ENCODE measurements around the gene UMPS.

DNA sequence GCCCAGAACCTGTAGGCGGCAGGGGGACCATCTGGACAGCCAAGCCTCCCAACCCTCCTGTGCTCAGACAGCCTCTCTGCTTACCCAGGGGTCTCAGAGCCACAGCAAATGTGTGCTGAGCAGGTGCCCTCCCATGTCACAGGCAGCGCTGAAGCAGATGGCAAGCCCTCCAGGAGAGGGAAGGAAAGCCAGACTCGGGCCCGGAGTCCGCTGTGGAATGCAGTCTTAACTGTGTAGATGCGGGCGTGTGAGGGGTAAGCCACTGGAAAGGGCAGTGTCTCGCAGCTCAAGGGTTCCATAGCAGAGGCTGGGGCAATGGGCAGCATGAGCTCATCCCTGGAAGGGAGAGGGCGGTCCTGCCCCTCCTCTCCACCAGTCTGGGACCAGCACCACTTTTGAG lies 45.6 kb downstream of the UMPS start:
- no peak for TF ChIP-seq CTCF (IDR thresholded peaks at IDR 0.05)
- no peak for TF ChIP-seq POLR2A (IDR thresholded peaks at IDR 0.05)
